H54 (cell line): ENCODE measurements around the gene ANGPTL1.

ENCODE experiments used
- DNase-seq: peaks from one replicate; pipeline ENCODE4 v3.0.0; 2011; ENCODE audit warnings: low spot score, mixed read lengths; ENCODE audit not compliant: insufficient read length
- FAIRE-seq: peaks from 3 replicates; lab custom pipeline; 2011; peaks lifted over from hg19 to GRCh38; lab: Jason Lieb, UNC
- POLR2A ChIP-seq: IDR thresholded peaks from 2 replicates; pipeline ENCODE4 v1.6.1; 2011; ENCODE audit warnings: low read depth, mild to moderate bottlenecking, low read length

Gene ANGPTL1, protein sequence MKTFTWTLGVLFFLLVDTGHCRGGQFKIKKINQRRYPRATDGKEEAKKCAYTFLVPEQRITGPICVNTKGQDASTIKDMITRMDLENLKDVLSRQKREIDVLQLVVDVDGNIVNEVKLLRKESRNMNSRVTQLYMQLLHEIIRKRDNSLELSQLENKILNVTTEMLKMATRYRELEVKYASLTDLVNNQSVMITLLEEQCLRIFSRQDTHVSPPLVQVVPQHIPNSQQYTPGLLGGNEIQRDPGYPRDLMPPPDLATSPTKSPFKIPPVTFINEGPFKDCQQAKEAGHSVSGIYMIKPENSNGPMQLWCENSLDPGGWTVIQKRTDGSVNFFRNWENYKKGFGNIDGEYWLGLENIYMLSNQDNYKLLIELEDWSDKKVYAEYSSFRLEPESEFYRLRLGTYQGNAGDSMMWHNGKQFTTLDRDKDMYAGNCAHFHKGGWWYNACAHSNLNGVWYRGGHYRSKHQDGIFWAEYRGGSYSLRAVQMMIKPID

DNA sequence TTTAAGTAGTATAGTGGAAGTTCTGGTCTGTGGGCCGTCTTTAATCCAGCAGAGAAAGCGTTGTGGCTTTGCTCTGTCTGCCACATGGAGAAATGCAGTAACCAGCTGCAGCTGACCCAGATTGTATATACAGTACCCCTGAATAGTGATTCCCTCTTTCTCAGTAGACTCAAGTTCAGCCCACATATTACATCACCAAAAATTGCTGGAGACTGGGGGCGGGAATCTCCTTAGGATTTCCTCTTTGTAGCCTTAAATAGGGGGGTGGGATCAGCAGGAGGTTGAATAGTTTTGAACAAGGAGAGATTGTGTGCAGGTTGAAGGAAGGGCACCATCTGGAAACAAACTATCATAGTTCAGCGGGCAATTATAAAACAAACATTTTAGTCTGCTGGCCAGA, at the start of gene ANGPTL1:
ANGPTL1 (minus strand) TSS at position 134 of the 400 bp plus-strand sequence. CDS start 5,301 bp downstream, outside the sequence.
- DNase-seq (no peak), FAIRE-seq (peak; percentile 36)
- no peak for TF ChIP-seq POLR2A

DNA sequence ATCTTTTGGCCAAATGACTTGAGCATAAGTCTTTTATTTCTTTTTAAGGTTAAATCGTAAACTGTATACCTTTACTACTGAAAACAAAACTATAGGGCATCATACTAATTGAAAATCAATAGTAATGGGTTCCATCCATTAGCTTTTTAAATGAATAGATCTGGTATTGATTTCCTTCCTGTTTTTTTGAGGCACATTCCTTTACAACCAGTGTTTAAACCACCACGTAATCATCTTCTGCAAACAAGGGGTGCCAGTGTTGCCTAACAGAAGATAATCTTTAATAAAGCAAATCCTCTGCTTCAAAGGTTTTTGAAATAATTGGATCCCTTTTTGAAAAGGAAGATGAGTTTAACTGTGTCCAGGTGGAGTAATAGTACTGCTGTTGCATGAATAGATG, 48.7 kb upstream of the ANGPTL1 start:
- TF ChIP-seq POLR2A, result no peak
- peak; percentile 23 for FAIRE-seq

DNA sequence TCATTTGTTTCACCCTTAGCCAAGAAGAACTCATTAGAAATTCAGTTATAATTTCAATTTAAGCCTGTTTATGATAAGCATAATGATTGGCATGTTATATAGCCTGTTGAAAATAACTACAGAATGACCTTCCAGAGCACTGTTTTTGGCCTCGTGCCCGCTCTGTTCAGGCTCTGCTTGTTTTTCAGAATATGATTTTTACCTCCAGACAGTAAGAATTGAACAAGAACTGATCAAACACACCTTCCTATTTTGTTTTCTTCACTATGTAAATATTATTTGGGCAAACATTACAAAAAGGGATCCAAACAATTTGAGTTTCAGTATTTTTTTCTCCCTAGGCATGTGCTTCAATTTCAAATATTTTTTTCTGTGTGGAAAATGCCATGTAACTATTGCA, 48.1 kb upstream of the ANGPTL1 start:
- TF ChIP-seq POLR2A, result no peak
- DNase-seq, result no peak
- FAIRE-seq, result no peak

More for the DNA sequence above, 48.7 kb upstream of the ANGPTL1 start:
- DNase-seq, result no peak

DNA sequence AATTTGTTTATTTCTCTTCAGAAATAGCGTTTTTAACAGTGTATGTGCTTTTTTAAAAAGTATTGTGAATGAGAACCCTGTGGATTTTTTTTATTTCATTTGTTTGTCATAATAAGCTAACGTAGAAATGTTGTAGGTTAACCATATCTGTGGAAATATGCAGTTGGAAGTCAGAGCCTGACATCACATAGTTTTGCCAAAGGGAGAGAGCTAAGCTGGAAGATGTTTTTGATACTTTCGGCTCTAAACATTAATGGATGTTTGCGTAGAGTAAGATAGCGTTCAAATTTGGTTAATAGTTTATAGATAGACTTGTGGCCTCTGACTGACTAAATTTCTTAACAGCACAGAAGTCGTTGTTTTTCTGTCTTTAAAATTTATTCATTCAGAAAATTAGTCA, 47.4 kb upstream of the ANGPTL1 start:
- DNase-seq (no peak), FAIRE-seq (no peak)
- TF ChIP-seq POLR2A, result no peak

DNA sequence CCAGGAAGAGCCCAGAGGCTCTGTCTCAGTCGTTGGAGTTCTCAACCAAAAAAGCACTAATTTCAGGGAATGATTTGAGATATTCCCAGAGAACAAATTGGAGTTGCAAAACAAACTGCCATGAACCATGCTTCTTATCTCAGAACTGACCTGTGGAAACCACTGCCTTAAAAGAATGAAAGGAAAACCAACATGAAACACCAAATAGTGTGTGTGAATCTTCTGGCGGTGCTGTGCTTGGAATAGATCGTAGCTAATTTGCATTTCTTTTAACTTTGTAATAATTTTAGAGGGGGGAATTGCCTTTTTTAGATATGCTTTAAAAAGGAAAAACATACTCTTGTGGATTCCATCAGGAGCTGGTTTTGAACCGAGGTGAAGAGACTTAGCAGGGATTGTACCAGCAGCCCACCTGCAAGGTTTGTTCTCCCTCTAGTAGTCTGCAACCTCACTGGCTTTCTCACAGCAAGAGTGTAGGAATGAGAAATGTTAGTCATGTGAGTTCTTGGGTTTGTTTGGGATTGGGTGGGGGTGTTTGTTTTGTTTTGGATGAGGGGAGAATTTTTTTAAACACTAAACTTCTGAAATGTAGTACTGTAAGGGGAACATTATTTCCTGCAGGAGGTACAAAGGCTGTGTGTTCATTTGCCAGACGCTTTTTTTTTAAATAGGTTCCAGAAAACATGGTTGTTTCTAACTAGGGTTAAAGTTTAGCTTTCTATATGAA, 45.7 kb upstream of the ANGPTL1 start:
- FAIRE-seq (no peak), DNase-seq (no peak)
- no peak for TF ChIP-seq POLR2A

DNA sequence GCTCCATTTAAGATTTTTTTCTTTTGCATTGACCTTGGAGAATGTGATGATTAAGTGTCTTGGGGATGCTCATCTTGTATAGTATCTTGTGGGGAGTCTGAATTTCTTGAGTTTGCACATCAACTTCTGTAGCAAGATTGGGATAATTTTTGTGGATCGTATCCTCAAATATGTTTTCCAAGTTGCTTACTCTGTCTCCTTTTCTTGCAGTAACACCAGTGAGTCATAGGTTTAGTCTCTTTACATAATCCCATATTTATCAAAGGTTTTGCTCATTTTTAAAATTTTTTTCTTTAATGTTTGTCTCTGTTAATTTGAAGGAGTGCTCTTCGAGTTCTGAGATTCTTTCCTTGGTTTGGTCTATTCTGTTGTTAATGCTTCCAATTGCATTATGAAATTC, 41.7 kb upstream of the ANGPTL1 start:
- no peak for TF ChIP-seq POLR2A
- no peak for DNase-seq
- no peak for FAIRE-seq

DNA sequence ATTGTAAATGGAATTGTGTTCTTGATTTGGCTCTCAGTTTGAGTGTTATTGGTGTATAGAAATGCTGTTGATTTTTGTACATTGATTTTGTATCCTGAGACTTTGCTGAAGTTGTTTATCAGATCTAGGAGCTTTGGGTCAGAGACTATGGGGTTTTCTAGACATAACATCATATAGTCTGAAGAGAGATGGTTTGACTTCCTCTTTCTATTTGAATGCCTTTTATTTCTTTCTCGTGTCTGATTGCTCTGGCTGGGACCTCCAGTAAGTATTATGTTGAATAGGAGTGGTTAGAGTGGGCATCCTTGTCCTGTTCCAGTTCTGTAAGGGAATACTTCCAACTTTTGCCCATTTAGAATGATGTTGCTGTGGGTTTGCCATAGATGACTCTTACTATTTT, 39.1 kb upstream of the ANGPTL1 start:
- DNase-seq (no peak), FAIRE-seq (peak; percentile 79)
- no peak for TF ChIP-seq POLR2A

DNA sequence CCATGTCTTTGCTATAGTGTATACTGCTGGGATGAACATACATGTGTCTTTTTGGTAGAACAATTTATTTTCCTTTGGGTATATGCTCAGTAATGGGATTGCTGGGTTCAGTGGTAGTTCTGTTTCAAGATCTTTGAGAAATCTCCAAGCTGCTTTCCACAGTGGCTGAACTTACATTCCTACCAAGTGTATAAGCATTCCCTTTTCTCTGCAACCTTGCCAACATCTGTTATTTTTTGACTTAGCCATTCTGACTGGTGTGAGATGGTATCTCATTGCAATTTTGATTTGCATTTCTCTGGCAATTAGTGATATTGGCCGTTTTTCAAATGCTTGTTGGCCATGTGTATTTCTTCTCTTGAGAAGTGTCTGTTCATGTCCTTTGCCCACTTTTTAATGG, 37.5 kb upstream of the ANGPTL1 start:
- FAIRE-seq, result no peak
- no peak for DNase-seq
- TF ChIP-seq POLR2A, result no peak

DNA sequence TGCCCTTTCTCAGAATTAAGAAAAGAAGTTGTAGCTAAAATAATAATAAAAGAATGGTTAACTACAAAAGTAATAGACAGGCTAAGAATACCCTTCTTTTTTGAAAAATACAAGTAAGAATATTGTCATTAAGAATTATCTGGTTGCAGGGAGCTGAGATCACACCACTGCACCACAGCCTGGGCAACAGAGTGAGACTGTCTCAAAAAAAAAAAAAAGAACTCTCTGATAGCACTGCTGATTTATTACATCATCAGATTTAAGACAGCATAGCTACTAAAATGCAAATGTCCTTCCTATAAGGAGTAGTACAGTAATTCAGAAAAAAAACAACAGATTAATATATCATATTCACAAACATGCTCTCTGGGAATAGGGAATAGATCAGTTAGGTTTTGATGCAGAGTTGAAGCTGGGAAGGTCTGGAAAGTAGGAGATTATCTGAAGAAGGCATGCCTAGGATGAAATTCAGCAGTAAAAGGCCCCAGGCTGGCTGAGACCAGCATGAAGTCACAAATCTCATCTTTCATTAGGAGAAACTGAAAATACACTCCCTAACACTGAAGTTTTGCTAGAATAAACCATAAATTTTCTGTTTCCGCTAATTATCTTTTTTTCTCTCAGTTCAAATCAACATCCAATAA, 30.7 kb upstream of the ANGPTL1 start:
- DNase-seq (no peak), FAIRE-seq (no peak)
- TF ChIP-seq POLR2A, result no peak

DNA sequence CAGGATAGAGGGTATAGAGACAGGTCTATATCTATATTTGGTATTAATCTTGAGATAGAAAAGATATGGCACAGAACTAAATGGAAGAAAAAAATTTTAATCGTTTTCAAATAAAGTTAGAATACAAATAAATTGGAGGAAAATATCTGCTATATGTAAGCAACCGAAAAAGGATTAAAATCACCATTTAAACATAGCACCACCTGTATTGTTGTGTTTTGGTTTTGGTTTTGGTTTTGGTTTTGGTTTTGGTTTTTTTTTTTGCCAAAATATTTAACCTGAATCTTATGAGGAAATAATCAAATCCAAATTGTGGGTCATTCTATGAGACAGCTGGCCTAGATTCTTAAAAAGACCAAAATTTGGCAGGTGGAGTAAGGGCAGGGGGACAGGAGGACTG, 28.5 kb upstream of the ANGPTL1 start:
- no peak for FAIRE-seq
- TF ChIP-seq POLR2A, result no peak
- DNase-seq, result no peak

DNA sequence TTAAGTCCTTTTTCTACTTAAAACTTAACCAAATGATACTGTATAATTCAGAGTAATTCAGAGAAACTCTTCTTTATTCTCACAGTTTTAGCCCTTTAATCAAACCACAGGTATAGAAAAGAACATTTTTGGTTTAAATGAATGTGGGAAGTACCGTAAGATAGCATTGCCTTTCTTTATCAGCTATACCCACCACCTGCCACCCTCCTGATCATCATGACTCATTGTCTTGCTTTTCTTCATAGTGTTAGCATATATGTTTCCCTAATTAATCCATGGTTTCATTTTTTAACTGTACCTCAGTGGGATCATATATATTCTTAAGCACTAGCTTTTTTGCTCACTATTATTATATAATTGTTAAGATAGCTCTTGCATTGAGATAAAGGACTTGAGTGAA, 27.5 kb upstream of the ANGPTL1 start:
- DNase-seq (no peak), FAIRE-seq (no peak)
- TF ChIP-seq POLR2A, result no peak

DNA sequence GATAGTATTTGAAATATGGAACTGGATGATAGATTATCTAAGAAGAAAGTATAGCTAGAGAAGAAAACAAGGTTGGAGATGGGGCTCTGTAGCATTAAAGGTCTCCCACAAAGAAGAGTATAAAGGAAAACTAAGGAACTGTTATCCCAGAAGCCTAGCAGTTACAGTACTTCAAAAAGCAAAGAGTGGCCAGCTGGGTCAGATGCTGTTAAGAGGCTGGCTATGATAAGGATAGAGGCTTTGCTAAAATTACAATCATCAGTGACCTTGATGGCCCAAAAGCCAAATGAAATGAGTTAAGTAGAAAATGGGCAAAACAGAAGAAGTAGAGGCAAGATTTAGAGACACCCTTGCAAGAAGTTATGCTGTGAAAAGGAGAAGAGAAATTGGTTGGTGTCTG, 25.1 kb upstream of the ANGPTL1 start:
- DNase-seq (no peak), FAIRE-seq (no peak)
- no peak for TF ChIP-seq POLR2A

DNA sequence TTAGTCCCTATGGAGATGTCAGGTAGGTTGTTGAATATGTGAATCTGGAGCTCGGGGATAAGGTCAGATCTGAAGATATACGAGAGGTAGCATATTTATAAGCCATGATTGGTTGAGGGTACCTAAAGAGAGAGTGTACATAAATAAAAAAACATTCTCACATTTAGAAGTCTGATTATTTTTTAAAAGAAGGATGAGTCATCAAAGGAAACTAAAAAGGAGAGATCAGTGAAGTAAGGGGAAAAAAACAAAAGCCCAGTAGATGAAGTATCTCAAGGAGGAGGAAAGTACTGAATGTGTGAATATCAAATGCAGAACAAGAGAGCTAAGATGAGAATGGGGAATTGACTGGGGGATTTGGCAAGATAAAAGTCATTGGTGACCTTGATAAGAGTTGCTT, 15.7 kb upstream of the ANGPTL1 start:
- DNase-seq (no peak), FAIRE-seq (no peak)
- TF ChIP-seq POLR2A, result no peak

DNA sequence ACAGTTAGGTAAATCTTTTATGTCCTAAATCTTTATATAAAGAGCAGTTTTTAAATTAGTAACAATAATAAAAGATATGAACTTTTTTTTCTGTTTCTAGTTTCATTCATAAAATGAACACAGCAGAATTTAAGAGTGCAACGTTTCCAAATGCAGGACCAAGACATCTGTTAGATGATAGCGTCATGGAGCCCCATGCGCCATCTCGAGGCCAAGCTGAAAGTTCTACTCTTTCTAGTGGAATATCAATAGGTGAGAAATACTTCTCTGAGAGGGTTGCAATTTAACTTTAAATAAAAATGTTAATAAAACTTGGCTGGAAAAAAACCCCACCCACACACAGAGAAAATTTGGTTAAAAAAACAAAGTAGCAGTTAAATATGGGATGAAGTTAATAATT, 15.0 kb upstream of the ANGPTL1 start:
- FAIRE-seq (no peak), DNase-seq (no peak)
- no peak for TF ChIP-seq POLR2A

DNA sequence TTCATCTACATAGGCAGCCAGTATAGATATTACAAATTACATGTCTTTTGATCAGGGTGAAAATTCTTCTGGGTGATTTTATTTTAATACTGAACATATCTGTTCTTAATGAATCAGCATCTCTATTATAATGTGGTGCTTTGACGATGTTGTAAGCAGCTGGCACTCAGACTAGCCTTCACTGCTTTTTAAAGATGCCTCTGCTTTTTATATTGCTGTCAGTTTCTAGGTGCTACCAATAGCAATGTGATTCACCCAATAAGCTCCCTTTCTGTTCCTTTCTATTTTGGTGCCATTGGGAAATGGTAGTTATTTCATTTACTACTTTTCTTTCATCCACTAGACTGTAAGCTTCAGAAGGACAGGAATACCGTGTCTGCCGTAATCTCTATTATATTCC, 11.1 kb upstream of the ANGPTL1 start:
- no peak for FAIRE-seq
- TF ChIP-seq POLR2A, result no peak

More for the DNA sequence above, 11.1 kb upstream of the ANGPTL1 start:
- DNase-seq, result no peak
